HUDEP-2 (cell line): ENCODE measurements around the gene CACNB2.
A peak's percentile ranks its signal among the peaks of the same experiment; 100 is the strongest.

ENCODE experiments used
- DNase-seq, 76 experiments: peaks; one replicate each; lab custom pipeline; 2025; ENCODE audit not compliant: unreplicated experiment in 76 of 76; lab: John Stamatoyannopoulos, UW

The CACNB2 gene

DNA sequence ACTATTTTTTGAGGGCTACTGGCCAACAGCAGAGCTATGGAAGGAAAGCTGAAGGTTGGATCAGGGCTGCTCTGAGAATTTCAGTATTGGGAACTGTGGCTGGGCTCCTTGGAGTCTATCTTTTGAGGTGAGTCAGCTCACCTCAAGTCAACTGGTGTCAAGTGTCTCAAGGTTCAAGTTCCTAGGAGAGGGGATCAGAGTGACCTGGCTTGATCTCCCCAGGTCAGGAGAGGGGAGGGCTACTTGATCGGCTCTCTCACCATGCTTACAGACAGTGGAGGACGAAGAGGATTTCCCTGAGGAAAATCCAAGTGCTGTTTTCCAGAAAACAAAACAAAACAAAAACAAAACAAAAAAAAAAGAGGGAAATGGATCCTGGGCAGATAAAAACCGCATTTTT lies 132.8 kb downstream of the CACNB2 start:
- no peak for DNase-seq

DNA sequence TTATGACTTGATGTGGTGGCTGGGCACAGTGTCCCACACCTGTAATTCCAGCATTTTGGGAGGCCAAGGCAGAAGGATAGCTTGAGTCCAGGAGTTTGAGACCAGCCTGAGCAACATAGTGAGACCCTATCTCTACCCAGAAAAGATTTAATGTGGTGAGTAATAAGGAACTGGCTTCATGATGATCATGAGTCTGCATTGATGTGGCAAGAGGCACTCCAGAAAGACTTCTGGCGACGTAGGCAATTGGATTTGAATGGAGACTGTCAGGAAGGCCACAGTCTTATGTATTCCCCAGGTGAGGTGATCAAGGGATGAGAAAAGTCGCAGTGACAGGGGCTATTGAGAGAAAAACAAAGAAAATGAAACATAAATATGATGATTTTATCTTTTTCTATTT lies 138.0 kb downstream of the CACNB2 start:
- no peak for DNase-seq

- DNase-seq, result no peak
Observed at GRCh38 chr10:18279173-18279572, 138.9 kb downstream of the CACNB2 start.

GRCh38 chr10:18282094-18282493 lies 141.9 kb downstream of the CACNB2 start:
- DNase-seq, result no peak

DNA sequence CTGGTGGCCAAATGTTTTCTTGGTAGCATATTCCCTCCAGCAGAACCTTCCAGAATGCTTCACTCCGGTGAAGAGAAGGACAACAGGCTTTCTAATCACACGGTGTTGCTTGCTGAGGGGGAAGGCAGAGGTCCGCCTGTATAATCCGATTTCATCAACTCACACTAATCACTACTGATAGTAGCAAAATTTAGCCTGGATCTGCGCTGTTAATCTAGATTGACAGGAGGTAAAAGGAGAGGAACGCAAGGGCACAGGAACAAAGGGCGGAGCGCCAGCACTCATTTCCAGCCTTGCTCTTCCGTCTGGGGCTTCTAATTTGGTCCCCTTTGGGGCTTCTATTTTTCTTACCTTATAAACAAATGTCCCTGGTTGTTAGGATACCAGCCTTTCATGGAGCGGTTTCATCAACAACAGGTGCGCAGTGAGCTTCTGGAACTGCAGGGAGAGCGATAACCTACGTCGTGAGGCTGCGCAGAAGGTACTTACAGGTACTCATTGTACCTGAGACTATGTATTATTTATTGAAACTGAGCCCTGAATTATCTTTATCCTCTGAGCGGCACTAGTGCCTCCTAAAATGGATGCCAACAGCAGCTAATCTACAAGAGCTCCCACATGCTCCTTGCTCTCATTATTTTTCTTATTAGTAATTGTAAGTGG lies 150.6 kb downstream of the CACNB2 start:
- DNase-seq, result no peak

- no peak for DNase-seq
Observed at GRCh38 chr10:18293536-18294510, 153.6 kb downstream of the CACNB2 start.

DNA sequence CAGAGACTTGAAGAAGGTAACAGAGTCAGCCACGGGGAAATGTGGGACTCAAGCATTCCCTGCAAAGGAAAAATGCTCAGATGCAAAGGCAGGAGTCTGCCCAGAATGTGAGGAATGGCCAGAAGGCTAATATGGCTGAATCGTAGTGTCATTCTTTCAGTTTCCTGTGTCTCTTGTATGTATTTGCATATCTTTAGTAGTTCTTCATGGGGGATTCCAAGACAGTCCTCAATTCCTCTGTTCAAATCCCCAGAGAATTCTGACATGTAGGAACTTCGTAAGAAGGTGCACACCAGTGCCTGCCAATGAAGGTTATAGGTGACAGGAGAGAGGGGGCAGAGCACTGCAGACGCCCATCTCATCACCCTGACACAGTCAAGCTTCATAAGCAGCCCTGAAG lies 154.4 kb downstream of the CACNB2 start:
- no peak for DNase-seq

GRCh38 chr10:18297659-18298058 lies 157.4 kb downstream of the CACNB2 start:
- no peak for DNase-seq

GRCh38 chr10:18298256-18298655 lies 158.0 kb downstream of the CACNB2 start:
- DNase-seq, result no peak

DNA sequence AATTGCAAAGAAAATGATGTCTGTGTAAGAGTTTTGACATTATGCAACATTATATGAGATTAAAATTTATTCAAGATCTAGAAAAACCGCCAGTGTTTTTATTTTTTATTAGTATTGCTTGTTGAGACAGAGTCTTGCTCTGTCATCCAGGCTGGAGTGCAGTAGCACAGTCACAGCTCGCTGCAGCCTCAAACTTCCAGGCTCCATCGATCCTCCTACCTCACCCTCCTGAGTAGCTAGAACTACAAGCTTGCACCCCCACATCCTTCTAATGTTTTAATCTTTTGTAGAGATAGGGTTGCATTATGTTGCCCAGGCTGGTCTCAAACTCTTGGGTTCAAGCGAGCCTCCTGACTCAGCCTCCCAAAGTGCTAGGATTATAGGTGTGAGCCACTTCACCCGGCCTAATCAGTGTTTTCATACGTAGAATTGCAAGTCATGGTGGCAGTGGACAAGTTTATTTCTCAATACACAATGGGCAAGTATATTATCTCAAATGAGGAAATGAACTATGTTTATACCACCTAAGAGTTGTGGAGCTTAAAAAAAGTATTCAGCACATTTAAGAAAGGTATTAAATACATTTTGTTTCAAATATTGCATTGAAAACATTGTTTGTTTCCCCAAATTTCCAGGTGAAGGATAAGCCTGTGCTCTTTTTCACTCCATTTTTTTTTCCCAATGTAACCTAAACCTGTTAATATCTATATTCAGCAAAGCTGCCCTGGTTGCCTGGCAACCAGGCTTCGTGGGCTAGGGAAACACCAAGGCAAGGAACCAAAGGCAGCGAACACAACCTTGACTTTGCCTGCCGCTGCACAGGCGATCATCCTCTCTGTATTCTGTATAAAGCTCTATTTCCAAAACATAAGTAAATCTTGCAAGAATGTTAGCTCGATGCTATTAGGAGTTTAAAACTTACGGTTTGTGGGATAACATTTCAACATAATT lies 163.9 kb downstream of the CACNB2 start:
- DNase-seq, result no peak

GRCh38 chr10:18306031-18306430 lies 165.8 kb downstream of the CACNB2 start:
- no peak for DNase-seq

GRCh38 chr10:18308600-18308999 lies 168.4 kb downstream of the CACNB2 start:
- DNase-seq, result no peak

DNA sequence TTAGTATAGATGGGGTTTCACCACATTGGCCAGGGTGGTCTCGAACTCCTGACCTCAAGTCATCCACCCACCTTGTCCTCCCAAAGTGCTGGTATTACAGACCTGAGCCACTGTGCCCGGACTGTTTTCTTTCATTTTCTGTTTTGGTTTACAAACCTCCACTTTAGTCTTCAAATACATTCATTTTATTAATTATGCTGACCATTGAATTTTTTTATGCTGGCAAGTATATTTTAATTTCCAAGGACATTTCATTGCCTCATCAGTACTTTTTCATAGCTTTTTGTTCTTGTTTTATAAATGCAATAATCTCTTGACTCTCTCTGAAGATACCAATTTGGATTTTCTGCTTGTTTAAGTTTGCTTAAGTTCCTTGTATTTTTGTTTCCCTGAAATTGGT lies 170.5 kb downstream of the CACNB2 start:
- no peak for DNase-seq

DNA sequence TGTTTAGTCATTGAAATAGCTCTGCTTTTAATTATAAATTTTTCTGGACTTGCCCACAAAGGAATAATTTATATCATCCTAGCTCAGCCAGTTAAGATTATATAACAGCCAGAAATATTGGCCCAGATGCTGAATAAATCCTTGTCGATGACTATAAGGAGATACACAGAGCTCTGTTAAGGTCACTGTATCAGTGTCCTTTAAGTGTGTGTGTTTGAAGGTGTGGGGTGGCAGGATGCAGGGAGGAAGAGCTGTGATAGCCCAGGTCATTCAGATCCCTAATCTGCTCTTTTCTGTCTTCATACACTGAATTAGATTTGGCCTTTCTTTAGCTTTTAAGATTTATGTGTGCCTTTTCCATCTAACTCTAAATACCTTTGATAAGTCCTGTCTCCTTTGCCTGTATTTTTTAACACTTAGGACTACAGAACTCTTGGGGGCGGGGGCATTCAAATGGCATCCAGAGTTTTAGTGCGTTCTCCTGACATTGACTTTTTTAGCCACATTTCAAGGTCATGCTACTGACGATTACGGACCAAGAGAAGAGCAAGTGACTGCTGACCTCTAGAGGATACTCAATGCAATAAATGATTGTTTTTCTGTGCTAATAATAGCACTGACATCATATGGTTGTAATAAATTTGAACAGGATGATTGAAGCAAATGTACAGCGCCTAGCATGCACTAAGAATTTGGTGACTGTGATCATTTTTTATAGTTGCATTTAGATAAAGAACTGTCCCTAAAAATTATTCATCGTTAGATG lies 172.3 kb downstream of the CACNB2 start:
- peak in 5 of 76 experiments; percentile 0 to 12 (median 2) for DNase-seq

GRCh38 chr10:18313140-18313530 lies 172.9 kb downstream of the CACNB2 start:
- no peak for DNase-seq

GRCh38 chr10:18313626-18314025 lies 173.4 kb downstream of the CACNB2 start:
- no peak for DNase-seq

- DNase-seq, result no peak
Observed at GRCh38 chr10:18319628-18320027, 179.4 kb downstream of the CACNB2 start.

GRCh38 chr10:18321371-18321770 lies 181.1 kb downstream of the CACNB2 start:
- no peak for DNase-seq

DNA sequence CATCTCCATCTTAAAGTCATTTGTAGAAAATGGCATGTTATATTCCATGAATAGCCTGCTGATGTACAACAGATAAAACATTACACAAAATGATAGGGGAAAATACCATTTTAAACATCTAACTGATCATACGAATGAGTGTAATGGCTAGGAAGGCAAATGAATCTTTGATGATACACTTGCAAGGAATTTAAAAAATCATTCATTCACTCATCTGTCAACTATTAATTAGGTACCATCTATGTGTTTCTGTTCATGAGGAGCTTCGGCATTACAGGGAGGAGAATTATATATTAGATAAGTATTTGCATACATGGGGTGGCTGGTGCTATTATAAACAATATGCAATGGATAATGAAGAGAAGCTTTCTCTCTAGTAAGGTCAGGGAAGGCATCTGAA lies 183.7 kb downstream of the CACNB2 start:
- DNase-seq, result no peak

DNA sequence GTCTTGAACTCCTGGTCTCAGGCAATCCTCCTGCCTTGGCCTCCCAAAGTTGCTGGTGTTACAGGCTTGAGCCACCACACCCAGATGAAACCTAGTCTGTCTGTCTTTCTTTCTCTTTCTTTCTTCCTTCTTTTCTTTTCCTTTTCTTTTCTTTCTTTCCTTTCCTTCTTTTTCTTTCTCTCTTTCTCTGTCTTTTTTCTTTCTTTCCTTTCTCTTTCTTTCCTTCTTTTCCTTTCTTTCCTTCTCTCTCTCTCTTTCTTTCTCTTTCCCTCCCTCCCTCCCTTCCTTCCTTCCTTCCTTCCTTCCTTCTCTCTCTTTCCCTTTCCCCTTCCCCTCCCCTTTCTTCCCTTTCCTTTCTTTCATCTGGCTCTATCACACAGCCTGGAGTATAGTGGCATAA lies 185.2 kb downstream of the CACNB2 start:
- DNase-seq, result no peak
